ENCODE results near the gene BEND4.

BEND4 gene

GRCh38 chr4:42080306-42080705, 72.1 kb downstream of the BEND4 start:
- Histone ChIP-seq H3K18ac (ENCODE audit: low read depth in 1 of 2, low read length in 2 of 2) (no peak overlapping the region), H3K23ac (ENCODE audit: low read length in 2 of 2) (no peak overlapping the region), H4K8ac (ENCODE audit: low read length) (no peak overlapping the region), H2BK12ac (ENCODE audit: low read length in 2 of 2) (no peak overlapping the region), H2BK120ac (ENCODE audit: low read depth, low read length) (no peak overlapping the region), H2AFZ (ENCODE audit: low read depth, low read length) (no peak overlapping the region), H3K4me3 (ENCODE audit: insufficient read depth in 1 of 2, low read depth in 1 of 2, low read length in 2 of 2) (no peak overlapping the region), H3K9me3 (ENCODE audit: control insufficient read depth, low read length) (no peaks in the 10 kb centered on the region), H3K4me2 (ENCODE audit: low read length, poor library complexity, severe bottlenecking) (no peak overlapping the region), H3K36me3 (ENCODE audit: control insufficient read depth in 1 of 2, insufficient read depth in 2 of 2, low read depth in 1 of 2, low read length in 2 of 2) (peaks cover 7 to 45% of the 10 kb centered on the region in 2 experiments), H3K9ac (ENCODE audit: low read length) (no peak overlapping the region), H2BK15ac (ENCODE audit: low read depth, poor library complexity, severe bottlenecking) (no peak overlapping the region), H3K27ac (ENCODE audit: low read length, poor library complexity, severe bottlenecking) (no peak overlapping the region), H3K4ac (ENCODE audit: low read depth in 1 of 2, low read length in 2 of 2) (no peak overlapping the region), H3K14ac (ENCODE audit: low read length in 2 of 2) (no peak overlapping the region), H3K79me1 (replicated peaks; ENCODE audit: low read length, poor library complexity, severe bottlenecking) (no peaks in the 10 kb centered on the region), H2BK5ac (ENCODE audit: low read depth, low read length, poor library complexity, severe bottlenecking) (no peak overlapping the region), H2AK5ac (ENCODE audit: low read length, severe bottlenecking) (no peak overlapping the region), H4K91ac (ENCODE audit: low read length) (no peak overlapping the region), H3K4me1 (ENCODE audit: control insufficient read depth, insufficient read depth, low read depth, low read length) (no peaks in the 10 kb centered on the region), H3K27me3 (ENCODE audit: control insufficient read depth in 1 of 2, insufficient read depth in 1 of 2, low read length in 2 of 2) (no peaks in the 10 kb centered on the region)
- 97% methylated on average over 3 of the region's 3 CpGs for WGBS
- no peak for DNase-seq

- Histone ChIP-seq H3K27me3 (ENCODE audit: control insufficient read depth in 1 of 2, insufficient read depth in 1 of 2, low read length in 2 of 2) (no peaks in the 10 kb centered on the region), H4K91ac (ENCODE audit: low read length) (no peak overlapping the region), H3K23ac (ENCODE audit: low read length in 2 of 2) (no peak overlapping the region), H3K36me3 (ENCODE audit: control insufficient read depth in 1 of 2, insufficient read depth in 2 of 2, low read depth in 1 of 2, low read length in 2 of 2) (peaks cover 7 to 43% of the 10 kb centered on the region in 2 experiments), H3K79me1 (replicated peaks; ENCODE audit: low read length, poor library complexity, severe bottlenecking) (peaks cover 4% of the 10 kb centered on the region), H3K14ac (ENCODE audit: low read length in 2 of 2) (no peak overlapping the region), H3K9ac (ENCODE audit: low read length) (no peak overlapping the region), H3K27ac (ENCODE audit: low read length, poor library complexity, severe bottlenecking) (no peak overlapping the region), H2BK15ac (ENCODE audit: low read depth, poor library complexity, severe bottlenecking) (no peak overlapping the region), H3K4me1 (ENCODE audit: control insufficient read depth, insufficient read depth, low read depth, low read length) (no peaks in the 10 kb centered on the region), H3K18ac (ENCODE audit: low read depth in 1 of 2, low read length in 2 of 2) (no peak overlapping the region), H3K4ac (ENCODE audit: low read depth in 1 of 2, low read length in 2 of 2) (no peak overlapping the region), H4K8ac (ENCODE audit: low read length) (no peak overlapping the region), H2BK5ac (ENCODE audit: low read depth, low read length, poor library complexity, severe bottlenecking) (no peak overlapping the region), H2AK5ac (ENCODE audit: low read length, severe bottlenecking) (no peak overlapping the region), H2AFZ (ENCODE audit: low read depth, low read length) (no peak overlapping the region), H2BK120ac (ENCODE audit: low read depth, low read length) (no peak overlapping the region), H3K4me3 (ENCODE audit: insufficient read depth in 1 of 2, low read depth in 1 of 2, low read length in 2 of 2) (no peak overlapping the region), H3K4me2 (ENCODE audit: low read length, poor library complexity, severe bottlenecking) (no peak overlapping the region), H3K9me3 (ENCODE audit: control insufficient read depth, low read length) (no peaks in the 10 kb centered on the region), H2BK12ac (ENCODE audit: low read length in 2 of 2) (no peak overlapping the region)
- DNase-seq, result no peak
These were observed 74.2 kb downstream of the BEND4 start for GRCh38 chr4:42078184-42078801.

- no peak overlapping the region for H3K9ac ChIP-seq (ENCODE audit: low read length)
- peak; percentile 6 for DNase-seq
- H2BK12ac ChIP-seq (ENCODE audit: low read length in 2 of 2), result no peak overlapping the region
- no peak overlapping the region for H3K27ac ChIP-seq (ENCODE audit: low read length, poor library complexity, severe bottlenecking)
- H3K4me2 ChIP-seq (ENCODE audit: low read length, poor library complexity, severe bottlenecking), result no peak overlapping the region
- peaks cover 8% of the 10 kb centered on the region for H3K79me1 ChIP-seq (replicated peaks; ENCODE audit: low read length, poor library complexity, severe bottlenecking)
- H3K9me3 ChIP-seq (ENCODE audit: control insufficient read depth, low read length), result no peaks in the 10 kb centered on the region
- H3K4me1 ChIP-seq (ENCODE audit: control insufficient read depth, insufficient read depth, low read depth, low read length), result no peaks in the 10 kb centered on the region
- H4K91ac ChIP-seq (ENCODE audit: low read length), result no peak overlapping the region
- no peak overlapping the region for H3K23ac ChIP-seq (ENCODE audit: low read length in 2 of 2)
- no peaks in the 10 kb centered on the region for H3K27me3 ChIP-seq (ENCODE audit: control insufficient read depth in 1 of 2, insufficient read depth in 1 of 2, low read length in 2 of 2)
- no peak overlapping the region for H3K4ac ChIP-seq (ENCODE audit: low read depth in 1 of 2, low read length in 2 of 2)
- H2BK15ac ChIP-seq (ENCODE audit: low read depth, poor library complexity, severe bottlenecking), result no peak overlapping the region
- peaks cover 9 to 46% of the 10 kb centered on the region in 2 experiments for H3K36me3 ChIP-seq (ENCODE audit: control insufficient read depth in 1 of 2, insufficient read depth in 2 of 2, low read depth in 1 of 2, low read length in 2 of 2)
- 83% methylated on average over 1 of the region's 1 CpG for WGBS
- no peak overlapping the region for H3K14ac ChIP-seq (ENCODE audit: low read length in 2 of 2)
- H2BK5ac ChIP-seq (ENCODE audit: low read depth, low read length, poor library complexity, severe bottlenecking), result no peak overlapping the region
- H3K4me3 ChIP-seq (ENCODE audit: insufficient read depth in 1 of 2, low read depth in 1 of 2, low read length in 2 of 2), result no peak overlapping the region
- H3K18ac ChIP-seq (ENCODE audit: low read depth in 1 of 2, low read length in 2 of 2), result no peak overlapping the region
- H2AFZ ChIP-seq (ENCODE audit: low read depth, low read length), result no peak overlapping the region
- no peak overlapping the region for H2AK5ac ChIP-seq (ENCODE audit: low read length, severe bottlenecking)
- H4K8ac ChIP-seq (ENCODE audit: low read length), result no peak overlapping the region
- no peak overlapping the region for H2BK120ac ChIP-seq (ENCODE audit: low read depth, low read length)
These were observed 78.2 kb downstream of the BEND4 start for GRCh38 chr4:42074294-42074693.

- Histone ChIP-seq H4K8ac (ENCODE audit: low read length) (no peak overlapping the region), H3K27ac (ENCODE audit: low read length, poor library complexity, severe bottlenecking) (no peak overlapping the region), H3K18ac (ENCODE audit: low read depth in 1 of 2, low read length in 2 of 2) (no peak overlapping the region), H2BK5ac (ENCODE audit: low read depth, low read length, poor library complexity, severe bottlenecking) (no peak overlapping the region), H3K79me1 (replicated peaks; ENCODE audit: low read length, poor library complexity, severe bottlenecking) (peaks cover 10% of the 10 kb centered on the region), H2AFZ (ENCODE audit: low read depth, low read length) (no peak overlapping the region), H3K4me1 (ENCODE audit: control insufficient read depth, insufficient read depth, low read depth, low read length) (no peaks in the 10 kb centered on the region), H3K27me3 (ENCODE audit: control insufficient read depth in 1 of 2, insufficient read depth in 1 of 2, low read length in 2 of 2) (no peaks in the 10 kb centered on the region), H3K4me3 (ENCODE audit: insufficient read depth in 1 of 2, low read depth in 1 of 2, low read length in 2 of 2) (no peak overlapping the region), H3K36me3 (ENCODE audit: control insufficient read depth in 1 of 2, insufficient read depth in 2 of 2, low read depth in 1 of 2, low read length in 2 of 2) (peaks cover 7 to 55% of the 10 kb centered on the region in 2 experiments), H2BK15ac (ENCODE audit: low read depth, poor library complexity, severe bottlenecking) (no peak overlapping the region), H4K91ac (ENCODE audit: low read length) (no peak overlapping the region), H3K14ac (ENCODE audit: low read length in 2 of 2) (no peak overlapping the region), H3K4ac (ENCODE audit: low read depth in 1 of 2, low read length in 2 of 2) (no peak overlapping the region), H3K23ac (ENCODE audit: low read length in 2 of 2) (no peak overlapping the region), H3K9ac (ENCODE audit: low read length) (no peak overlapping the region), H2AK5ac (ENCODE audit: low read length, severe bottlenecking) (no peak overlapping the region), H2BK120ac (ENCODE audit: low read depth, low read length) (no peak overlapping the region), H2BK12ac (ENCODE audit: low read length in 2 of 2) (no peak overlapping the region), H3K9me3 (ENCODE audit: control insufficient read depth, low read length) (no peaks in the 10 kb centered on the region), H3K4me2 (ENCODE audit: low read length, poor library complexity, severe bottlenecking) (no peak overlapping the region)
- WGBS, result 100% methylated on average over 2 of the region's 4 CpGs
- no peak for DNase-seq
These were observed 82.0 kb downstream of the BEND4 start for GRCh38 chr4:42070463-42070862.

All from mesenchymal stem cell (in vitro differentiated cells and primary cell).